ENCODE data around the gene SYT12.
A peak's percentile ranks its signal among the peaks of the same experiment; 100 is the strongest.

The SYT12 gene

GRCh38 chr11:67057205-67057672, 34.3 kb downstream of the SYT12 start:
- Histone ChIP-seq H3K27ac (ENCODE audit: poor library complexity, severe bottlenecking) (peak overlapping the region; percentile 95), H3K4me3 (ENCODE audit: severe bottlenecking) (peak overlapping the region; percentile 47), H3K36me3 (ENCODE audit: low read depth) (peaks cover 14% of the 10 kb centered on the region), H3K4me1 (ENCODE audit: insufficient read depth, poor library complexity, severe bottlenecking) (peaks cover 38% of the 10 kb centered on the region), H3K9me3 (ENCODE audit: severe bottlenecking) (no peaks in the 10 kb centered on the region), H3K27me3 (ENCODE audit: insufficient read depth, poor library complexity, severe bottlenecking) (no peaks in the 10 kb centered on the region)
- DNase-seq (ENCODE audit: low spot score) (no peak), ATAC-seq (ENCODE audit: low read depth) (peak; percentile 5; the same call in 1 of the 3 replicates)
- TF ChIP-seq CTCF (IDR thresholded peaks at IDR 0.05; ENCODE audit: poor library complexity, severe bottlenecking): no peak

GRCh38 chr11:67058506-67058905, 35.6 kb downstream of the SYT12 start:
- Histone ChIP-seq H3K4me1 (ENCODE audit: insufficient read depth, poor library complexity, severe bottlenecking) (peaks cover 47% of the 10 kb centered on the region), H3K36me3 (ENCODE audit: low read depth) (peaks cover 18% of the 10 kb centered on the region), H3K9me3 (ENCODE audit: severe bottlenecking) (no peaks in the 10 kb centered on the region), H3K27me3 (ENCODE audit: insufficient read depth, poor library complexity, severe bottlenecking) (no peaks in the 10 kb centered on the region), H3K4me3 (ENCODE audit: severe bottlenecking) (no peak overlapping the region), H3K27ac (ENCODE audit: poor library complexity, severe bottlenecking) (peak overlapping the region; percentile 95)
- TF ChIP-seq CTCF (IDR thresholded peaks at IDR 0.05; ENCODE audit: poor library complexity, severe bottlenecking): no peak
- DNase-seq (ENCODE audit: low spot score): no peak
- ATAC-seq (ENCODE audit: low read depth): no peak

GRCh38 chr11:67059671-67060070, 36.7 kb downstream of the SYT12 start:
- no peak for DNase-seq (ENCODE audit: low spot score)
- no peak for TF ChIP-seq CTCF (IDR thresholded peaks at IDR 0.05; ENCODE audit: poor library complexity, severe bottlenecking)
- no peak overlapping the region for H3K4me3 ChIP-seq (ENCODE audit: severe bottlenecking)
- H3K4me1 ChIP-seq (ENCODE audit: insufficient read depth, poor library complexity, severe bottlenecking): peaks cover 42% of the 10 kb centered on the region
- peaks cover 18% of the 10 kb centered on the region for H3K36me3 ChIP-seq (ENCODE audit: low read depth)
- ATAC-seq (ENCODE audit: low read depth): no peak
- peak overlapping the region; percentile 95 for H3K27ac ChIP-seq (ENCODE audit: poor library complexity, severe bottlenecking)
- no peaks in the 10 kb centered on the region for H3K27me3 ChIP-seq (ENCODE audit: insufficient read depth, poor library complexity, severe bottlenecking)
- no peaks in the 10 kb centered on the region for H3K9me3 ChIP-seq (ENCODE audit: severe bottlenecking)

- peaks cover 40% of the 10 kb centered on the region for H3K4me1 ChIP-seq (ENCODE audit: insufficient read depth, poor library complexity, severe bottlenecking)
- DNase-seq (ENCODE audit: low spot score): no peak
- TF ChIP-seq CTCF (IDR thresholded peaks at IDR 0.05; ENCODE audit: poor library complexity, severe bottlenecking): peak; percentile 30
- no peak overlapping the region for H3K4me3 ChIP-seq (ENCODE audit: severe bottlenecking)
- no peaks in the 10 kb centered on the region for H3K27me3 ChIP-seq (ENCODE audit: insufficient read depth, poor library complexity, severe bottlenecking)
- H3K9me3 ChIP-seq (ENCODE audit: severe bottlenecking): no peaks in the 10 kb centered on the region
- H3K36me3 ChIP-seq (ENCODE audit: low read depth): peaks cover 18% of the 10 kb centered on the region
- peak; percentile 37 for ATAC-seq (ENCODE audit: low read depth)
- peak overlapping the region; percentile 95 for H3K27ac ChIP-seq (ENCODE audit: poor library complexity, severe bottlenecking)
These were observed 37.2 kb downstream of the SYT12 start for GRCh38 chr11:67060111-67060522.

- peak; percentile 89 for ATAC-seq (ENCODE audit: low read depth)
- Histone ChIP-seq H3K27ac (ENCODE audit: poor library complexity, severe bottlenecking) (peak overlapping the region; percentile 95), H3K36me3 (ENCODE audit: low read depth) (peaks cover 35% of the 10 kb centered on the region), H3K9me3 (ENCODE audit: severe bottlenecking) (no peaks in the 10 kb centered on the region), H3K4me3 (ENCODE audit: severe bottlenecking) (no peak overlapping the region), H3K4me1 (ENCODE audit: insufficient read depth, poor library complexity, severe bottlenecking) (peaks cover 27% of the 10 kb centered on the region), H3K27me3 (ENCODE audit: insufficient read depth, poor library complexity, severe bottlenecking) (no peaks in the 10 kb centered on the region)
- no peak for TF ChIP-seq CTCF (IDR thresholded peaks at IDR 0.05; ENCODE audit: poor library complexity, severe bottlenecking)
- DNase-seq (ENCODE audit: low spot score): peak; percentile 95
These were observed 39.8 kb downstream of the SYT12 start for GRCh38 chr11:67062526-67063373.

Measured in RWPE2 (cell line).